ENCODE results near the gene PPM1A. TPM values are rescaled to one million over a fixed set of nuclear protein-coding genes. Genes with fewer than 3 reads are reported as not detected.

The PPM1A gene
- total and polyA plus RNA-seq, 2 experiments from 2014 or later, result 29.8 to 34.1 TPM

DNA sequence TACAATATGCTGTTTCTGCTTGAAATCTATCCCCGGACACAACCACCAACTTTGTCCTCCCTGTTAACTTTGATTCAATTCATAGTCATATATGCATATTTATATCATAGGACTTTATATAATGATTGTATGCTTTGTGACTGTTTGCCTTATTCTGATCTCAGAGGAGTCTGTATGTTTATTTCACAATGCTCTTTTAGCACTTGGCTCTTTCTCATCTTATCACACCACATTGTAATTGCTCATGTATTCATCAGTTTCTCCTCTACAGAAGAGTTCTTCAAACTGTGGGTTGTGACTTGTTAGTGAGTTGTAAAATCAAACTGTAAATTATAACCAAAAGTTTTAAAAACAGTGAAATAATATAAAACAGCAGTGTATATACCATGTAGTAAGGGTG lies 21.7 kb upstream of the PPM1A start (continued):
- TF ChIP-seq STAT1 (IDR thresholded peaks at IDR 0.05; ENCODE audit: unreplicated experiment), result no peak
- TF ChIP-seq, protein P1, sequence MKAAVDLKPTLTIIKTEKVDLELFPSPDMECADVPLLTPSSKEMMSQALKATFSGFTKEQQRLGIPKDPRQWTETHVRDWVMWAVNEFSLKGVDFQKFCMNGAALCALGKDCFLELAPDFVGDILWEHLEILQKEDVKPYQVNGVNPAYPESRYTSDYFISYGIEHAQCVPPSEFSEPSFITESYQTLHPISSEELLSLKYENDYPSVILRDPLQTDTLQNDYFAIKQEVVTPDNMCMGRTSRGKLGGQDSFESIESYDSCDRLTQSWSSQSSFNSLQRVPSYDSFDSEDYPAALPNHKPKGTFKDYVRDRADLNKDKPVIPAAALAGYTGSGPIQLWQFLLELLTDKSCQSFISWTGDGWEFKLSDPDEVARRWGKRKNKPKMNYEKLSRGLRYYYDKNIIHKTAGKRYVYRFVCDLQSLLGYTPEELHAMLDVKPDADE (IDR thresholded peaks at IDR 0.05), result no peak
- TF ChIP-seq, protein P2, sequence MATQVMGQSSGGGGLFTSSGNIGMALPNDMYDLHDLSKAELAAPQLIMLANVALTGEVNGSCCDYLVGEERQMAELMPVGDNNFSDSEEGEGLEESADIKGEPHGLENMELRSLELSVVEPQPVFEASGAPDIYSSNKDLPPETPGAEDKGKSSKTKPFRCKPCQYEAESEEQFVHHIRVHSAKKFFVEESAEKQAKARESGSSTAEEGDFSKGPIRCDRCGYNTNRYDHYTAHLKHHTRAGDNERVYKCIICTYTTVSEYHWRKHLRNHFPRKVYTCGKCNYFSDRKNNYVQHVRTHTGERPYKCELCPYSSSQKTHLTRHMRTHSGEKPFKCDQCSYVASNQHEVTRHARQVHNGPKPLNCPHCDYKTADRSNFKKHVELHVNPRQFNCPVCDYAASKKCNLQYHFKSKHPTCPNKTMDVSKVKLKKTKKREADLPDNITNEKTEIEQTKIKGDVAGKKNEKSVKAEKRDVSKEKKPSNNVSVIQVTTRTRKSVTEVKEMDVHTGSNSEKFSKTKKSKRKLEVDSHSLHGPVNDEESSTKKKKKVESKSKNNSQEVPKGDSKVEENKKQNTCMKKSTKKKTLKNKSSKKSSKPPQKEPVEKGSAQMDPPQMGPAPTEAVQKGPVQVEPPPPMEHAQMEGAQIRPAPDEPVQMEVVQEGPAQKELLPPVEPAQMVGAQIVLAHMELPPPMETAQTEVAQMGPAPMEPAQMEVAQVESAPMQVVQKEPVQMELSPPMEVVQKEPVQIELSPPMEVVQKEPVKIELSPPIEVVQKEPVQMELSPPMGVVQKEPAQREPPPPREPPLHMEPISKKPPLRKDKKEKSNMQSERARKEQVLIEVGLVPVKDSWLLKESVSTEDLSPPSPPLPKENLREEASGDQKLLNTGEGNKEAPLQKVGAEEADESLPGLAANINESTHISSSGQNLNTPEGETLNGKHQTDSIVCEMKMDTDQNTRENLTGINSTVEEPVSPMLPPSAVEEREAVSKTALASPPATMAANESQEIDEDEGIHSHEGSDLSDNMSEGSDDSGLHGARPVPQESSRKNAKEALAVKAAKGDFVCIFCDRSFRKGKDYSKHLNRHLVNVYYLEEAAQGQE (IDR thresholded peaks at IDR 0.05; ENCODE audit: unreplicated experiment), result no peak

DNA sequence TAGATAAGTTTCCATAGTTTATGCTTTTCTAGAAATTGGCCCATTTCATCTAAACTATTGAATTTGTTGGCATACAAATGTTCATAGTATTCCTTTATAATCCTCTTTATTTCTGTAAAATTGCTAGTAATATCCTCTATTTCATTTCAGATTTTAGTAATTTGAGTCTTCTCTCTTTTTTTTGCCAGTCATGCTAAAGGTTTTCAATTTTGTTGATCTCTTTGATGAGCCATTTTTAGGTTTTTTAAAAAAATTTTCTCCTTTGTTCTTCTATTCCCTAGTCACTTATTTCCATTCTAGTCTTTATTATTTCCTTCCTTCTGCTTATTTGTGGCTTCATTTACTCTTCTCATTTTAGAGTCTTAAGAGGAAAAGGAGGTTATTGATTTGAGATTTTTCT lies 19.4 kb upstream of the PPM1A start:
- Mint-ChIP-seq H3K27ac (no peak overlapping the region), H3K27me3 (ENCODE audit: insufficient read depth, low read depth, poor library complexity) (no peaks in the 10 kb centered on the region), H3K4me1 (peaks cover 2% of the 10 kb centered on the region; the same call in 1 of the 3 replicates), H3K4me3 (no peak overlapping the region), H3K36me3 (ENCODE audit: low read depth) (no peaks in the 10 kb centered on the region), H3K9me3 (peaks cover 13% of the 10 kb centered on the region; the same call in 2 of the 3 replicates)
- Histone ChIP-seq H3K27ac (ENCODE audit: low read depth) (no peak overlapping the region), H4K20me1 (replicated peaks; ENCODE audit: insufficient read depth) (no peaks in the 10 kb centered on the region), H2AFZ (no peak overlapping the region), H3K27me3 (ENCODE audit: insufficient read depth) (no peaks in the 10 kb centered on the region), H3K4me1 (ENCODE audit: insufficient read depth) (no peaks in the 10 kb centered on the region), H3K36me3 (ENCODE audit: insufficient read depth) (peaks cover 6% of the 10 kb centered on the region; the same call in 1 of the 2 replicates), H3K4me2 (no peak overlapping the region), H3K9me2 (ENCODE audit: insufficient read depth) (no peaks in the 10 kb centered on the region), H3F3A (replicated peaks; ENCODE audit: low read depth) (no peaks in the 10 kb centered on the region), H3K79me2 (replicated peaks; ENCODE audit: insufficient read depth) (no peaks in the 10 kb centered on the region), H3K4me3 (no peak overlapping the region)
- TF ChIP-seq EZH2 (IDR thresholded peaks at IDR 0.05; ENCODE audit: low read depth, unreplicated experiment), result no peak
- no peak for TF ChIP-seq ZNF331 (CRISPR knock-in tag; IDR thresholded peaks at IDR 0.05; ENCODE audit: low read depth)
- TF ChIP-seq, protein P3, sequence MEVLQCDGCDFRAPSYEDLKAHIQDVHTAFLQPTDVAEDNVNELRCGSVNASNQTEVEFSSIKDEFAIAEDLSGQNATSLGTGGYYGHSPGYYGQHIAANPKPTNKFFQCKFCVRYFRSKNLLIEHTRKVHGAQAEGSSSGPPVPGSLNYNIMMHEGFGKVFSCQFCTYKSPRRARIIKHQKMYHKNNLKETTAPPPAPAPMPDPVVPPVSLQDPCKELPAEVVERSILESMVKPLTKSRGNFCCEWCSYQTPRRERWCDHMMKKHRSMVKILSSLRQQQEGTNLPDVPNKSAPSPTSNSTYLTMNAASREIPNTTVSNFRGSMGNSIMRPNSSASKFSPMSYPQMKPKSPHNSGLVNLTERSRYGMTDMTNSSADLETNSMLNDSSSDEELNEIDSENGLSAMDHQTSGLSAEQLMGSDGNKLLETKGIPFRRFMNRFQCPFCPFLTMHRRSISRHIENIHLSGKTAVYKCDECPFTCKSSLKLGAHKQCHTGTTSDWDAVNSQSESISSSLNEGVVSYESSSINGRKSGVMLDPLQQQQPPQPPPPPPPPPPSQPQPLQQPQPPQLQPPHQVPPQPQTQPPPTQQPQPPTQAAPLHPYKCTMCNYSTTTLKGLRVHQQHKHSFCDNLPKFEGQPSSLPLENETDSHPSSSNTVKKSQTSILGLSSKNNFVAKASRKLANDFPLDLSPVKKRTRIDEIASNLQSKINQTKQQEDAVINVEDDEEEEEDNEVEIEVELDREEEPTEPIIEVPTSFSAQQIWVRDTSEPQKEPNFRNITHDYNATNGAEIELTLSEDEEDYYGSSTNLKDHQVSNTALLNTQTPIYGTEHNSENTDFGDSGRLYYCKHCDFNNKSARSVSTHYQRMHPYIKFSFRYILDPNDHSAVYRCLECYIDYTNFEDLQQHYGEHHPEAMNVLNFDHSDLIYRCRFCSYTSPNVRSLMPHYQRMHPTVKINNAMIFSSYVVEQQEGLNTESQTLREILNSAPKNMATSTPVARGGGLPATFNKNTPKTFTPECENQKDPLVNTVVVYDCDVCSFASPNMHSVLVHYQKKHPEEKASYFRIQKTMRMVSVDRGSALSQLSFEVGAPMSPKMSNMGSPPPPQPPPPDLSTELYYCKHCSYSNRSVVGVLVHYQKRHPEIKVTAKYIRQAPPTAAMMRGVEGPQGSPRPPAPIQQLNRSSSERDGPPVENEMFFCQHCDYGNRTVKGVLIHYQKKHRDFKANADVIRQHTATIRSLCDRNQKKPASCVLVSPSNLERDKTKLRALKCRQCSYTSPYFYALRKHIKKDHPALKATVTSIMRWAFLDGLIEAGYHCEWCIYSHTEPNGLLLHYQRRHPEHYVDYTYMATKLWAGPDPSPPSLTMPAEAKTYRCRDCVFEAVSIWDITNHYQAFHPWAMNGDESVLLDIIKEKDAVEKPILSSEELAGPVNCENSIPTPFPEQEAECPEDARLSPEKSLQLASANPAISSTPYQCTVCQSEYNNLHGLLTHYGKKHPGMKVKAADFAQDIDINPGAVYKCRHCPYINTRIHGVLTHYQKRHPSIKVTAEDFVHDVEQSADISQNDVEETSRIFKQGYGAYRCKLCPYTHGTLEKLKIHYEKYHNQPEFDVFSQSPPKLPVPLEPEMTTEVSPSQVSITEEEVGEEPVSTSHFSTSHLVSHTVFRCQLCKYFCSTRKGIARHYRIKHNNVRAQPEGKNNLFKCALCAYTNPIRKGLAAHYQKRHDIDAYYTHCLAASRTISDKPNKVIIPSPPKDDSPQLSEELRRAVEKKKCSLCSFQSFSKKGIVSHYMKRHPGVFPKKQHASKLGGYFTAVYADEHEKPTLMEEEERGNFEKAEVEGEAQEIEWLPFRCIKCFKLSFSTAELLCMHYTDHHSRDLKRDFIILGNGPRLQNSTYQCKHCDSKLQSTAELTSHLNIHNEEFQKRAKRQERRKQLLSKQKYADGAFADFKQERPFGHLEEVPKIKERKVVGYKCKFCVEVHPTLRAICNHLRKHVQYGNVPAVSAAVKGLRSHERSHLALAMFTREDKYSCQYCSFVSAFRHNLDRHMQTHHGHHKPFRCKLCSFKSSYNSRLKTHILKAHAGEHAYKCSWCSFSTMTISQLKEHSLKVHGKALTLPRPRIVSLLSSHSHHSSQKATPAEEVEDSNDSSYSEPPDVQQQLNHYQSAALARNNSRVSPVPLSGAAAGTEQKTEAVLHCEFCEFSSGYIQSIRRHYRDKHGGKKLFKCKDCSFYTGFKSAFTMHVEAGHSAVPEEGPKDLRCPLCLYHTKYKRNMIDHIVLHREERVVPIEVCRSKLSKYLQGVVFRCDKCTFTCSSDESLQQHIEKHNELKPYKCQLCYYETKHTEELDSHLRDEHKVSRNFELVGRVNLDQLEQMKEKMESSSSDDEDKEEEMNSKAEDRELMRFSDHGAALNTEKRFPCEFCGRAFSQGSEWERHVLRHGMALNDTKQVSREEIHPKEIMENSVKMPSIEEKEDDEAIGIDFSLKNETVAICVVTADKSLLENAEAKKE (CRISPR knock-in tag; IDR thresholded peaks at IDR 0.05), result no peak
- no peak for TF ChIP-seq NANOG (IDR thresholded peaks at IDR 0.05; ENCODE audit: borderline replicate concordance)
- no peak for TF ChIP-seq POLR2AphosphoS5 (IDR thresholded peaks at IDR 0.05; ENCODE audit: low read depth)
- no peak for TF ChIP-seq ZNF114 (CRISPR knock-in tag; IDR thresholded peaks at IDR 0.05)
- no peak for TF ChIP-seq EZH2phosphoT487 (IDR thresholded peaks at IDR 0.05; ENCODE audit: unreplicated experiment)
- DNase-seq (ENCODE audit: low spot score) (no peak), ATAC-seq (no peak)

All from GM23338 (cell line).